H54 (cell line): ENCODE measurements around the gene CRIM1.

Experiments
- DNase-seq: peaks from one replicate; pipeline ENCODE4 v3.0.0; 2011; ENCODE audit warnings: low spot score, mixed read lengths; ENCODE audit not compliant: insufficient read length
- FAIRE-seq: peaks from 3 replicates; lab custom pipeline; 2011; peaks lifted over from hg19 to GRCh38; lab: Jason Lieb, UNC
- POLR2A ChIP-seq: IDR thresholded peaks from 2 replicates; pipeline ENCODE4 v1.6.1; 2011; ENCODE audit warnings: low read depth, mild to moderate bottlenecking, low read length

CRIM1 gene

DNA sequence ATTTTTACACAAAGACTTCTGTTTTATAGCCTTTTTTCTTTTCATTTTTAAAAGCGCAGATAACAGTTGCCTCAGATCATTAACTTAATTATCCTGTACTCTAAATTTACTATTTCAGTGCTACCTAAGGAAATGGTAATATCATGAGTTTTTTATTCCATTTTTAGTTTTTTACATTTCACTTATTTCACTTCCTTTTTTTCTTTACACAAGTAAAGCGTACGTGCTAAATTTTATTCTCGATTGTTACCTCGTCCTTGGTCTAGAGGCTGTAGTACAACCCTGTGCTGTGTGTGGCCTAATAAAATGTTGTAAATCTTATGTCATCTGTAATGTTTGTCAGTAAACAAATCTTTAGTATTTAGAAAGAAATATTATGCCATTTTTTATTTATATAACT, 49.2 kb downstream of the CRIM1 start:
- no peak for FAIRE-seq
- TF ChIP-seq POLR2A: no peak
- no peak for DNase-seq

GRCh38 chr2:36405183-36405582, 49.6 kb downstream of the CRIM1 start:
- no peak for TF ChIP-seq POLR2A
- FAIRE-seq (no peak), DNase-seq (no peak)

DNA sequence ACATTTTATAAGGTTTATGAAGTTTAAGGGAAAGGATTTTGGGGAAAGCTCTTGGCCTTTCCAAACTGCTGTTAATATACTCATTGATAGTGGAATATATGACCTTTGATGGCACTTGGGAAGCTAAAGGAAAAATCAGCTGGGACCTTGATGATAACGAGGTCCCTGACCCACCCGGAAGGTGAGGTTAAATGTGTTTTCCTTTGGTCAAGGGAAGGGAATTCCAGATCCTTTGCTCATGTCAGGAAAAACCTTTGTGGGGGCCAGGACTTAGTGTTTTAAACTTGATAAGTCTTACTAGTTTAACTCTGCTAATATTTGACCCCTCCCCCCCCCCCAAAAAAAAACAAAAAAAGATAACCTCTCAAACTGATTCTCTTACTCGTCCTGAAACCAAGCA, 50.7 kb downstream of the CRIM1 start:
- FAIRE-seq (no peak), DNase-seq (no peak)
- no peak for TF ChIP-seq POLR2A

GRCh38 chr2:36407413-36407812, 51.8 kb downstream of the CRIM1 start:
- DNase-seq (no peak), FAIRE-seq (no peak)
- TF ChIP-seq POLR2A: no peak

DNA sequence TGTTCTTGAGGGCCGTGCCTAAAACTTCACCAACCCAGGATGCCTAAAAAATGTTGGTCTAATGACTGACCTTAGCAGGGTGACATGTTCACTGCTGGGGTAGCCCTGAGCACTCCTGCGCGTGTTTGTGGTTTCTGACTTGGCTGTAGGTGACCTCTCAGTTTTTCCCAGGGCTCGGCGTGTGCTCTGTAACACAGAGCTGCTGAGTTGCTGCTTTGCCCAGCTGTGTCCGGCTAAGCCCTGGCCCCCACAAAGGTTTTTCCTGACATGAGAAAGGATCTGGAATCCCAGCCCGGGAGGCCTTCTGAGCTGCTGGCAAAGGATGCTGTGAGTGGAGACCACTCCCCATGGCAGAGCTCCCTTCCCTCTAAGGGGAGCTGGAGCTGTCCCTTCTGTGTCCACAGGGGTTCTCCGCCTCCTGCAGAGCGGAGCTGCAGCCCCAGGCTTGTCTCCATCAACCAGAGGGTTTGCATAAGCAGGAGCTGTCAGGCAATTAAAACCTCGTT, 52.7 kb downstream of the CRIM1 start:
- TF ChIP-seq POLR2A: no peak
- FAIRE-seq (no peak), DNase-seq (no peak)

- DNase-seq (no peak), FAIRE-seq (no peak)
- TF ChIP-seq POLR2A: no peak
Measured at GRCh38 chr2:36409335-36409734, 53.8 kb downstream of the CRIM1 start.

DNA sequence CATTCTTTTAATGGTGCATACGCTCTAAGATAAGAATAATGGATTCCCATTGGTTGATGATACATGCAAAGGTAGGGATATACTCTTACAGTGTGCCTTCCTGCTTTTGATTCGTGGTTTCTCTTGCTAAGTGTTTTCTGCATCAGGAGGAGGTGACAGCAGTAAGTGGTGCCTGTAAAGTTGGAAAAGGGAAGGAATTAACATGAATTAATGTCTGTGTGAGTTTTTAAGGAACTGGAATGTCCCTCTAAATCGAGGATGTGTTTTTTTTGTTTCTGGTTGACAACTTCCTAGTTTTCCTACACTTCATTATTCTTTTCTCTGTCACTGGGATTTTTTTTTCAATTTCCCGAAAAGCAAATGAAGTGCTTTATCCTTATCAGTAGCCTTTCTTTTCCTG, 54.4 kb downstream of the CRIM1 start:
- no peak for DNase-seq
- TF ChIP-seq POLR2A: no peak
- no peak for FAIRE-seq

DNA sequence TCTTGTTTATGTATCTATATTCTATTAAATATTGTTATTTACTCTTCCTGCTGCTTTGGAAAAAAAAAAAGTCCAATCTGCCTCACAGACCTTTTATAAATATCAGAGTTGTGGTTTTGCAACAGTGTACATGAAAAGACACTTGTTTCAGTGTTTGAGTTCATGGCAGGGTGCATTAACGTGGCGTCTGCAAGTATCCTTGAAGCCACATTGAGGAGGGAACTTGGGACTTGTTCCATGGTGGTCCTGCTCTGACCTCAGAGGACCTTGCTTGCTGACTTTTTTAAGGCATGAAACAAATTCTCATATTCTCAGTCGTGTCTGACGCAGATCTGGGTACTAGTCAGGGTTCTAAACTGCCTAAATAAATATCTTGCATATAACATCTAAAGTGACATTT, 55.1 kb downstream of the CRIM1 start:
- DNase-seq (no peak), FAIRE-seq (no peak)
- TF ChIP-seq POLR2A: no peak

GRCh38 chr2:36411962-36412444, 56.4 kb downstream of the CRIM1 start:
- TF ChIP-seq POLR2A: no peak
- no peak for FAIRE-seq
- no peak for DNase-seq

DNA sequence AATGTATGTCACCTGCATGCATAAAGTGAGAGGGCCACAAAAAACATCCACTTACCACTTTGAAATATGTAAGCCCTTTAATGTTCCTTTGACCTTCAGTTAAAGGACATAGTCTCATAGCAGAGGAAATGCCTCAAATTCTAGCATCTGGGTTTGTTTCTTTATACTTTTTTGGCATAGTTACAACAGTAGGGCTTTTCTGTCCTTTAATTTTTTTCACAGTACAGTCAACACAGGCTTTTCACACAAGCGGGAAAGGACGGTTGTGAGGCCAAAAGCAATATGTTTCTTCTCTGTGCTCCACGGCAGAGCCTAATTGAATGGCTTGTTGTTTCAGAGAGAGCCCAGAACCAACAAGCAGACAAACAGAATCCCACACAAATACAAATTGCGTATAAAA, 57.6 kb downstream of the CRIM1 start:
- DNase-seq (no peak), FAIRE-seq (no peak)
- no peak for TF ChIP-seq POLR2A

DNA sequence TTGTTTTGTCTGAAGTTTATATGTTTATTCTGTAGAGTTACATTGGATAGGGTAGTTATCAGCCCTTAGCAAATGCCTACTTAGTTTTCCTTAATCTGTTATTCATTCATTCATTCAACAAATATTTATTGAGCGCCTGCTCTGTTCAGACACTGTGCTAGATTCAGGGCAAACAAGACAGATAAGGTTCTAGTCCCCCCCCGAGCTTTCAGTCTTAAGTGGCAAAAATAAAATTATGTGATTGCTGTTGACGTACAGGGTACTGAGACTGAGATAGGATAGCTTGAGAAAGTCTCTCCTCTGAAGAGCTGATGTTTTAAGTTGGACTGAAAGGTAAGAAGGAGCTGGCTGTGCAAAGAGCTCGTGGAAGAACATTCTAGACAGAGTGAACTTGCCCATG, 58.7 kb downstream of the CRIM1 start:
- no peak for TF ChIP-seq POLR2A
- no peak for FAIRE-seq

GRCh38 chr2:36415381-36416022, 59.9 kb downstream of the CRIM1 start:
- FAIRE-seq (no peak), DNase-seq (no peak)
- TF ChIP-seq POLR2A: no peak

More for the DNA sequence above, 58.7 kb downstream of the CRIM1 start:
- DNase-seq: no peak

DNA sequence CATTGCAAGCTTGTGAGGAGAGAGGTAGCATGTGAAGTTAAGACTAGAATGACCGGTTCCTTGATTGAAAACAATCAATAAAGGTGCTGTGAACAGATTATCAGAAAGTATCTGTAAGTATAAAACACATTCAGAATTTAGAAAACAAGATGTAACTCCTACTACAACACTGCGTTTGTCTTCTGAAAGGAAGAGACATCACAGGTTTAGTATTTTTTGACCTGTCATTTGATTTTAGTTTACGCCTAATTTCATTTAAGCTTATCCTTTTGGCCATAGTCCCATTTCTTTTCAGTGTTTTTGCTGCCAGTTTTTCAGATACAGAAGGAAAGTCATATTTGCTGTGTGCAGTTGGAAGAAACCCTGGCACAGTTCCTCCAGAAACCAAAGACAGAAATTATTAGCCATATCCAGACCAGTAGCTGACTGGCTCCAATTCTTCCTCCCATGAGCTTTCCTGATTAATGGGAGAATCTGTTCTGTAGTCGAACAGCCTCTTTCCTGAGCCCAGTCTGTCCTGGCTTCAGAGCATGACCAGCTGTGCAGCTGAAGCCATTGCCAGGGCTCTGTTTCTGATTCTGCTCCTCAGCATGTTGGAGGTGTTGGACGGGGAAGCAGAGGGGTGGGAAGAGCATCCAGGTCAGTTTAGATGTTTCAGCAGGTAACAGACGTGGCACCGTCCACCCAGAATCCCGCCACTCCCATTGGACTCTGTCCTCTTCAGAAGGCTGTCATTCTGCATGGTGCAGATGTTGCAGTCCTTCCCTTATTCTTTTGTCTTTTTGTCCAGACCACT, 61.0 kb downstream of the CRIM1 start:
- no peak for TF ChIP-seq POLR2A
- DNase-seq (no peak), FAIRE-seq (no peak)

DNA sequence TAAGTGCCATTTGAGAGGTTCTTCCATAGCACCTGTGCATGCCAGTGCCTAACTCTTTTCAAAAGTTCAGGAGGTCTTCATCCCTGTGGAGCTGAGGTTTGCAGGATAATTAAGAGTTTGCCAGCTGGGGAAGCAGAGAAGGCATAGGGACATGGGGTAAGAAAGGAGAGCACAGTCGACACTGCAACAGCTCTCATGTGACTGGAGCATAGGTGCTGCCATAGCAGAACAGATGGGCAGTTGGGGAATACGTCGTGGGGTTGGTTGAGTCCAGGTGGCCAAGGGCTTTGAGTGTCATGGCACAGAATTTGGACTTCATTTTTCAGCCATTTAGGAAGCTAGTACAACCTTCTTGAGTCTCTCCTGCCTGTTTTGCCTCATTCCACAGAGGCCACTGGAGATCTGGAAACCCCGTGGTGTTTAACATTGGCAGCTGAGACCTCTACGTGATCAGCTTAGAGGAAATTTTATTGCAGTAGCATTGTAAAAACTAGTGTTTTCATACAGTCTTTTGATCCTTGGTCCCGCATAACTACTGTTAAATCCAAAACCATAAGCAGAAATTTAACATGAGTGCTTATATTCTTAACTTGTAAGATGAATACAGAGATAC, 65.1 kb downstream of the CRIM1 start:
- FAIRE-seq (no peak), DNase-seq (no peak)
- TF ChIP-seq POLR2A: no peak

DNA sequence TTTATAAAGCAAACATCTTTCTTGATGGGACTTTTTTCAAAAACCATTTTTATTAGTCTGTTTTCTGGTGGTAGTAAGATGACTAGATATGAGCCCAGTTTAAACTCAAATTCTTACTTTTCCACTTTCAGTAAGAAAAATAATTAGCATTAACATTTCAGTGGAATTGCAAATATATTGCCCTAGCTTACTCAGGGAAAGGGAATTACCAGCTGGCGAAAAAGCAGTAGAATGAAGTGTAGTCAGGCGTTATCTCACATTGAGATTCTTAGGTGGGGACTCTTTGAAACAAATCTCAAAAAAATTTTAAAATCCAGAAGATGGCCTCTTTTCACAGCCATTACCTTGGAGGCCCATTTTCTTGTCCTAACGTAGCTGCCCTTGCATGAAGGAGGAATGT, 65.8 kb downstream of the CRIM1 start:
- DNase-seq: no peak
- FAIRE-seq: no peak
- TF ChIP-seq POLR2A: no peak
